ENCODE measurements around the gene HIVEP1. TPM values are rescaled to one million over a fixed set of nuclear protein-coding genes. Genes with fewer than 3 reads are reported as not detected.
A peak's percentile ranks its signal among the peaks of the same experiment; 100 is the strongest.

The HIVEP1 gene
- total RNA-seq, 6 experiments from 2014 or later = 13.2 to 23.3 (median 17.8) TPM

DNA sequence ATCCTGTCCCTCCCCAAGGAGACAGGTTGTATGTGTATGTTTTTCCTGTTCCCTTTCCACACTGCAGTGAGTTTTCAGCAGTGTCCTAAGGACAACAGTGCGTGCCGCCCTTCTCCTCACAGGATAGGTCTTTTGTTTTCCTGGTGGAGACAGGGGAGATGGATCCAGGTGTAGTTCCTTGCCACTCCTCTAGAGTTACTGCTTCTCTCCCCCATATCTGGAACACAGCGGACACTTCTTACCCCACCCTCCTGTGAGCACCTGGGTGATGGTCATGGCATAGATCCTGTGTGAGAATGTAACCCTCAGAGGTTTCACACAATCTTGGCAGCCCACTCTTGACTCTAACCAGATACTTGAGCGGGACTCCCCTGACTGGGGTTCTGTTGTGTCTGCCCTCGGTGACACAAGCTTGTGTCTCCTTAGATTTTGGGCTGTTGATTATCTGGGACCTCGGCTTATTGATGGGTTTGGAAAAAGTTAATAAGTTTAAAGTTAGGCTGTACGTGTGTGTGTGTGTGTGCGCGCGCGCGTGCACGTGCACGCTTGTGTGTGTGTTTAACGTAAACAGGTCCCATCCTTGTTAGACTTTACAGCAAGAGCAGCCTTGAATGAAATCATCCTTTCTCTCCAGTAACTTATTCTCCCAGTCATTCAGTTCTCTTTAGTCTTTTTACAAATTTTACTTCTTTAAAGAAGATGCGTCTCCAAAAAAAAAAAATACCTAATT is 146.7 kb downstream of the HIVEP1 start:
- no peak for DNase-seq
- intact Hi-C loops (cut with DNase I) = no loop called here

DNA sequence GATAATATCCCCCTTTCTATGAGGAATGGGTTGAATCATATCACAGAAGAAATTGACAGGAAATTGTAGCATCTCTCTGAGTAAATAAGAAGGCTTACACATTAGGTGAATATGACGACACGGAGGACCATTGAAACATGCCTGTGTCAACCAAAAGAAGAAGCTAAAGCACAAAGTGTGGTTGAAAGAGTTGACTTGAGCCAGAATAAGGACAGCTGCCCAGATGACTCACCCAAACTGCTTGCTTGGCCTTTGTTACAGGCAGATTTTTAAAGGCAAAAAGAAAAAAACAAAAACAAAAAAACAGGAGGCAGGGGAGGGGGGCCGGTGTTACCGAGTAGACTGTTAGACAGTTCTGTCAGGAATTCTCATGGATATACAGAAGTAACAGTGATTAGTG is 148.2 kb downstream of the HIVEP1 start:
- 84% methylated on average over 4 of the region's 4 CpGs for WGBS (ENCODE audit: insufficient coverage, low coverage, low lambda C conversion rate, missing lambda C conversion rate)
- H3K27me3 ChIP-seq = no peaks in the 10 kb centered on the region
- TF ChIP-seq CTCF (IDR thresholded peaks at IDR 0.05) (no peak), POLR2A (IDR thresholded peaks at IDR 0.05) (no peak)
- H3K9me3 ChIP-seq = no peaks in the 10 kb centered on the region
- intact Hi-C loops (cut with DNase I) = no loop called here
- peaks cover 0 to 19% (median 5%) of the 10 kb centered on the region in 4 donors for H3K36me3 ChIP-seq
- no peaks in the 10 kb centered on the region for H3K4me1 ChIP-seq
- no peak overlapping the region for H3K4me3 ChIP-seq
- DNase-seq (no peak), ATAC-seq (no peak)
- no peak overlapping the region for H3K27ac ChIP-seq

More for the DNA sequence above, 146.7 kb downstream of the HIVEP1 start:
- Histone ChIP-seq H3K4me1 (no peaks in the 10 kb centered on the region), H3K9me3 (no peaks in the 10 kb centered on the region), H3K27ac (no peak overlapping the region), H3K36me3 (peaks cover 0 to 14% (median 3%) of the 10 kb centered on the region in 4 donors), H3K4me3 (no peak overlapping the region), H3K27me3 (no peaks in the 10 kb centered on the region)
- ATAC-seq = no peak
- TF ChIP-seq CTCF (IDR thresholded peaks at IDR 0.05) (no peak), POLR2A (IDR thresholded peaks at IDR 0.05) (no peak)
- 91% methylated on average over 15 of the region's 16 CpGs for WGBS (ENCODE audit: insufficient coverage, low coverage, low lambda C conversion rate, missing lambda C conversion rate)

- no peaks in the 10 kb centered on the region for H3K9me3 ChIP-seq
- H3K27ac ChIP-seq = no peak overlapping the region
- no peak overlapping the region for H3K4me3 ChIP-seq
- H3K27me3 ChIP-seq = no peaks in the 10 kb centered on the region
- 84% methylated on average over 5 of the region's 5 CpGs for WGBS (ENCODE audit: insufficient coverage, low coverage, low lambda C conversion rate, missing lambda C conversion rate)
- intact Hi-C loops (cut with DNase I) = no loop called here
- DNase-seq = no peak
- H3K36me3 ChIP-seq = peaks cover 0 to 19% (median 5%) of the 10 kb centered on the region in 4 donors
- H3K4me1 ChIP-seq = no peaks in the 10 kb centered on the region
- TF ChIP-seq POLR2A (IDR thresholded peaks at IDR 0.05) = no peak
- TF ChIP-seq CTCF (IDR thresholded peaks at IDR 0.05) = no peak
- peak in 2 of 4 donors; percentile 17 to 56 for ATAC-seq
Measured at GRCh38 chr6:12162213-12162612, 150.1 kb downstream of the HIVEP1 start.

DNA sequence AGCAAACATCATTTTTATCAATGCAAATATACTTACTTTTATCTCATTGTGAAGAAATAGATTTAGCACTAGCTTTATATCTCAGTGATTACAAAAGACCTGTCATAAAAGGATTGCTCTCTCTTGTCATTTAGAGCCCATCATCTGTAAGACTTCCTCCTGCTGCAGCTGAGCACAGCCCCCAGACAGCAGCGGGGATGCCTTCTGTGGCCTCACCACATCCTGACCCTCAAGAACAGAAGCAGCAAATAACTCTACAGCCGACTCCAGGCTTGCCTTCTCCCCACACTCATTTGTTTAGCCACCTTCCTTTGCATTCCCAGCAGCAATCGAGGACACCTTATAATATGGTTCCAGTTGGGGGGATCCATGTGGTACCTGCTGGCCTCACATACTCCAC is 151.0 kb downstream of the HIVEP1 start:
- DNase-seq (no peak), ATAC-seq (peak in 1 of 4 donors; percentile 28)
- Histone ChIP-seq H3K9me3 (no peaks in the 10 kb centered on the region), H3K4me3 (no peak overlapping the region), H3K4me1 (no peaks in the 10 kb centered on the region), H3K27ac (no peak overlapping the region), H3K36me3 (peaks cover 0 to 19% (median 5%) of the 10 kb centered on the region in 4 donors), H3K27me3 (no peaks in the 10 kb centered on the region)
- no peak for TF ChIP-seq CTCF (IDR thresholded peaks at IDR 0.05)
- no peak for TF ChIP-seq POLR2A (IDR thresholded peaks at IDR 0.05)
- WGBS (ENCODE audit: insufficient coverage, low coverage, low lambda C conversion rate, missing lambda C conversion rate) = 64% methylated on average over 3 of the region's 3 CpGs
- intact Hi-C loops (cut with DNase I) = no loop called here

Data from right lobe of liver (tissue), 6 donors.